Caco-2 (cell line): ENCODE results near the gene RIMOC1. TPM values are rescaled to one million over a fixed set of nuclear protein-coding genes. Genes with fewer than 3 reads are reported as not detected.

Experiments
- BruUV-seq: library from RNA; stranded (reverse); fragments of 400-500 nt; replicated peaks from 2 replicates; lab custom pipeline; 2021; lab: Mats Ljungman, UMichigan
- CTCF ChIA-PET: fragments of 300-600 bp; sonication (Branson Sonifier 250); formaldehyde crosslinking; loops from one replicate; lab custom pipeline; 2022; ENCODE audit warnings: antibody characterized with exemption; lab: Charles Lee
- POLR2A ChIA-PET: fragments of 300-600 bp; sonication (Branson Sonifier 250); formaldehyde crosslinking; loops from one replicate; lab custom pipeline; 2022; ENCODE audit warnings: antibody characterized with exemption; lab: Charles Lee
- DNase-seq, 2 experiments: peaks; one replicate each; pipeline versions ENCODE4 v3.0.0 to v3.0.0-alpha.2; 2020 to 2022
- H3K27me3 ChIP-seq: replicated peaks from 2 replicates; pipeline ENCODE4 v1.6.0; 2011; ENCODE audit warnings: low read length; ENCODE audit not compliant: control insufficient read depth, insufficient read depth
- H3K36me3 ChIP-seq: 2 replicates; pipeline ENCODE4 v1.5.1; 2011; ENCODE audit warnings: low read length; ENCODE audit not compliant: control insufficient read depth, insufficient read depth
- H3K4me1 ChIP-seq: fragments of 250-450 bp; sonication (Bioruptor Pico); 2 replicates; pipeline ENCODE4 v1.5.1; 2020; ENCODE audit warnings: mild to moderate bottlenecking
- H3K4me3 ChIP-seq: 2 replicates; pipeline ENCODE4 v1.5.1; 2011; ENCODE audit warnings: low read depth, mild to moderate bottlenecking, control low read depth, low read length
- H3K9me3 ChIP-seq: fragments of 250-450 bp; sonication (Bioruptor Pico); 2 replicates; pipeline ENCODE4 v1.5.1; 2020; ENCODE audit warnings: mild to moderate bottlenecking, moderate library complexity
- H3K27ac Mint-ChIP-seq: one replicate; pipeline ENCODE4 v1.8.0; 2022; ENCODE audit warnings: mixed read lengths; ENCODE audit not compliant: unreplicated experiment
- H3K27me3 Mint-ChIP-seq: one replicate; pipeline ENCODE4 v1.8.0; 2022; ENCODE audit warnings: mixed read lengths; ENCODE audit not compliant: insufficient read depth, unreplicated experiment
- H3K36me3 Mint-ChIP-seq: one replicate; pipeline ENCODE4 v1.8.0; 2022; ENCODE audit warnings: mild to moderate bottlenecking, mixed read lengths; ENCODE audit not compliant: insufficient read depth, unreplicated experiment
- H3K4me1 Mint-ChIP-seq: one replicate; pipeline ENCODE4 v1.8.0; 2022; ENCODE audit warnings: low read depth, mixed read lengths; ENCODE audit not compliant: unreplicated experiment
- H3K4me3 Mint-ChIP-seq: one replicate; pipeline ENCODE4 v1.8.0; 2022; ENCODE audit warnings: mild to moderate bottlenecking, moderate library complexity, mixed read lengths; ENCODE audit not compliant: unreplicated experiment
- H3K9me3 Mint-ChIP-seq: one replicate; pipeline ENCODE4 v1.8.0; 2022; ENCODE audit warnings: mixed read lengths; ENCODE audit not compliant: unreplicated experiment
- intact Hi-C: fragments of 100-400 bp; cut with micrococcal nuclease; formaldehyde crosslinking; loops from one replicate; pipeline ENCODE4 v1.10.0; 2022; ENCODE audit not compliant: unreplicated experiment
- total RNA-seq: library from RNA; stranded (reverse); gene quantifications from 2 replicates; pipeline ENCODE4 v1.2.3, GENCODE V29; 2022
- TF ChIP-seq, protein P1 (sequence below), 2 experiments: fragments of 200-600 bp in 1 of 2; IDR thresholded peaks; 1 replicate in 1 of 2; 2 replicates in 1 of 2; pipeline versions ENCODE4 v1.5.1 to v1.8.0; 2011 to 2022; ENCODE audit warnings: antibody characterized with exemption in 1 of 2, control low read depth in 1 of 2, inconsistent platforms in 1 of 2, low read depth in 1 of 2, low read length in 1 of 2, mild to moderate bottlenecking in 1 of 2, moderate library complexity in 1 of 2; ENCODE audit not compliant: insufficient read depth in 1 of 2, severe bottlenecking in 1 of 2, unreplicated experiment in 1 of 2

Gene RIMOC1
- total RNA-seq, 1 experiment from 2014 or later: 30.2 TPM

- TF ChIP-seq, protein P1, sequence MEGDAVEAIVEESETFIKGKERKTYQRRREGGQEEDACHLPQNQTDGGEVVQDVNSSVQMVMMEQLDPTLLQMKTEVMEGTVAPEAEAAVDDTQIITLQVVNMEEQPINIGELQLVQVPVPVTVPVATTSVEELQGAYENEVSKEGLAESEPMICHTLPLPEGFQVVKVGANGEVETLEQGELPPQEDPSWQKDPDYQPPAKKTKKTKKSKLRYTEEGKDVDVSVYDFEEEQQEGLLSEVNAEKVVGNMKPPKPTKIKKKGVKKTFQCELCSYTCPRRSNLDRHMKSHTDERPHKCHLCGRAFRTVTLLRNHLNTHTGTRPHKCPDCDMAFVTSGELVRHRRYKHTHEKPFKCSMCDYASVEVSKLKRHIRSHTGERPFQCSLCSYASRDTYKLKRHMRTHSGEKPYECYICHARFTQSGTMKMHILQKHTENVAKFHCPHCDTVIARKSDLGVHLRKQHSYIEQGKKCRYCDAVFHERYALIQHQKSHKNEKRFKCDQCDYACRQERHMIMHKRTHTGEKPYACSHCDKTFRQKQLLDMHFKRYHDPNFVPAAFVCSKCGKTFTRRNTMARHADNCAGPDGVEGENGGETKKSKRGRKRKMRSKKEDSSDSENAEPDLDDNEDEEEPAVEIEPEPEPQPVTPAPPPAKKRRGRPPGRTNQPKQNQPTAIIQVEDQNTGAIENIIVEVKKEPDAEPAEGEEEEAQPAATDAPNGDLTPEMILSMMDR (IDR thresholded peaks at IDR 0.05; ENCODE audit: insufficient read depth in 1 of 2, low read depth in 1 of 2, low read length in 1 of 2, severe bottlenecking in 1 of 2, unreplicated experiment in 1 of 2): no peak
- ChIA-PET CTCF (interaction anchor here (1.0 kb wide), 1 partner anchor 133 kb away, joined by 3 read pairs; no protein-coding TSS in a partner anchor), POLR2A (interaction anchor here (0.5 to 1.7 kb wide), 2 partner anchors 21 to 54 kb away, joined by 3 to 22 read pairs; partner anchors contain the start of gene RIMOC1)
- Mint-ChIP-seq H3K27me3 (no peaks in the 10 kb centered on the region), H3K36me3 (peaks cover 24% of the 10 kb centered on the region), H3K27ac (peak overlapping the region; percentile 92), H3K4me1 (no peaks in the 10 kb centered on the region), H3K4me3 (peak overlapping the region; percentile 87), H3K9me3 (no peaks in the 10 kb centered on the region)
- Histone ChIP-seq H3K4me1 (peaks cover 7% of the 10 kb centered on the region), H3K36me3 (no peaks in the 10 kb centered on the region; the same call in 1 of the 2 replicates), H3K27me3 (no peaks in the 10 kb centered on the region), H3K4me3 (peak overlapping the region; percentile 71), H3K9me3 (no peaks in the 10 kb centered on the region)
- TSS peak; percentile 55 for BruUV-seq
- no peak for DNase-seq
- intact Hi-C loops: loop anchor here (10.0 kb wide), 1 partner anchor 960 kb away; no protein-coding TSS in a partner anchor
Observed at GRCh38 chr5:41924526-41924871, 20.4 kb downstream of the RIMOC1 start.

DNA sequence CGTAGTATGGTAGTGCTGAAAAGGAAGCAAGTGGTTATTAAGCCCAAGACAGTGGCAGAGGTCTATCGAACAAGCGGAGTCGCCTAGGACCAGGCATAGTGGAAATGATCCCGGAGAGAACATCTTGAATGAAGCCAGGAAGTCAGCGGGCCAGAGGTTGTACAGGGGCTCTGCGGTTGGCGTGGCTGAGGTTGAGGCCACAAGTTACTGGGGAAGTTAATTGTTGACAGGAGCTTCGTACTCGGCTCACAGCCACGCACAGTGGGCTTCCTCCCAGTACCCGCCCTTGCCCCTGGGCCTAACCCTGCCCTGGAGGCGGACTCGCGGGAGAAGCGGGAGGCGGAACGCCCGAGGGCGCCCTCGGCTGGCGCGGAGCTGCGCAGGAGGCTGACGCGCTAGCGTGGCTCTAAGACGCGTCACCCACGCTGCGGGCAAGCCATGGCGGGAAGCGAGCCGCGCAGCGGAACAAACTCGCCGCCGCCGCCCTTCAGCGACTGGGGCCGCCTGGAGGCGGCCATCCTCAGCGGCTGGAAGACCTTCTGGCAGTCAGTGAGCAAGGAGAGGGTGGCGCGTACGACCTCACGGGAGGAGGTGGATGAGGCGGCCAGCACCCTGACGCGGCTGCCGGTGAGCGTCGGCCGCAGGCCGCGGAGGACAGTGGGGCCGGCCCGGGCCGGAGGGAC, 20.9 kb downstream of the RIMOC1 start, which contains the start of gene FBXO4:
FBXO4 (plus strand) TSS at position 410 of the 683 bp plus-strand sequence; CDS start at position 439, 29 bp downstream.
- H3K27ac Mint-ChIP-seq: peak within 1 kb of the TSS; percentile 92
- H3K27me3 Mint-ChIP-seq: no peaks in the 10 kb centered on the region
- POLR2A ChIA-PET: interaction anchor here (0.5 to 1.7 kb wide), 2 partner anchors 21 to 54 kb away, joined by 3 to 22 read pairs; partner anchors contain the start of gene RIMOC1
- TF ChIP-seq, protein P1 (IDR thresholded peaks at IDR 0.05; ENCODE audit: insufficient read depth in 1 of 2, low read depth in 1 of 2, low read length in 1 of 2, severe bottlenecking in 1 of 2, unreplicated experiment in 1 of 2): peak; percentile 36 to 81
- Histone ChIP-seq H3K4me1 (peaks cover 7% of the 10 kb centered on the region), H3K4me3 (peak within 1 kb of the TSS; percentile 71), H3K27me3 (no peaks in the 10 kb centered on the region), H3K9me3 (no peaks in the 10 kb centered on the region), H3K36me3 (no peaks in the 10 kb centered on the region; the same call in 1 of the 2 replicates)
- BruUV-seq: no TSS peak
- intact Hi-C loops: loop anchor here (1.0 to 10.0 kb wide), 4 partner anchors 21 to 960 kb away; partner anchors contain the start of genes OXCT1 and RIMOC1
- peaks cover 19% of the 10 kb centered on the region for H3K36me3 Mint-ChIP-seq
- peak; percentile 87 for DNase-seq
- H3K4me1 Mint-ChIP-seq: no peaks in the 10 kb centered on the region
- CTCF ChIA-PET: interaction anchor here (0.6 to 1.0 kb wide), 3 partner anchors 21 to 1175 kb away, joined by 3 to 6 read pairs (median 3); partner anchors contain the start of gene RIMOC1
- no peaks in the 10 kb centered on the region for H3K9me3 Mint-ChIP-seq
- peak within 1 kb of the TSS; percentile 87 for H3K4me3 Mint-ChIP-seq

DNA sequence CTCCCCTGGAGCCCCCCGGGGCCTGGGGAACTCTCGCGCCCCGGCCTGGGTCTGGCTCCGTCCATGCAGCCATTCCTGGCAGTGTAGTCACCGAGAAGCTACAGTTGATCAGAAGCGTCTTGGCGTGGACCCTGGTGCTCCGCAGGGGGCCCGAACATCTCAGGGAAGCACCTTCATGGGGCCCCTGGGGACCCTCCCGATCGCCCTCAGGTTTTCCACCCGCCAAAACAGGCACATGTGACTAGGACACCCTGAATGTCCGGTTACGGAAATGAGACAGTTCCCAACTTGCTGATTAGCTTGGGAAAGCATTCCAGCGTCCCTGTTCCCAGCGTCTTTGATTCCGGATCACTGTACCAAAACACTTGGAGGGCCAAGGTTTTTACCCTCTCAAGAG, 21.4 kb downstream of the RIMOC1 start:
- H3K36me3 Mint-ChIP-seq: peaks cover 15% of the 10 kb centered on the region
- Histone ChIP-seq H3K4me3 (peak overlapping the region; percentile 71), H3K27me3 (no peaks in the 10 kb centered on the region), H3K36me3 (no peaks in the 10 kb centered on the region), H3K9me3 (no peaks in the 10 kb centered on the region), H3K4me1 (peaks cover 7% of the 10 kb centered on the region)
- H3K9me3 Mint-ChIP-seq: no peaks in the 10 kb centered on the region
- no peaks in the 10 kb centered on the region for H3K4me1 Mint-ChIP-seq
- H3K4me3 Mint-ChIP-seq: peak overlapping the region; percentile 87
- ChIA-PET CTCF (interaction anchor here (0.6 to 1.0 kb wide), 3 partner anchors 22 to 1176 kb away, joined by 3 to 6 read pairs (median 3); partner anchors contain the start of gene RIMOC1), POLR2A (interaction anchor here (1.7 kb wide), 1 partner anchor 22 kb away, joined by 22 read pairs; the partner anchor contains the start of gene RIMOC1)
- no TSS peak for BruUV-seq
- H3K27me3 Mint-ChIP-seq: no peaks in the 10 kb centered on the region
- peak; percentile 42 to 43 for DNase-seq
- intact Hi-C loops: loop anchor here (1.0 to 10.0 kb wide), 4 partner anchors 21 to 959 kb away; partner anchors contain the start of genes OXCT1 and RIMOC1
- peak overlapping the region; percentile 92 for H3K27ac Mint-ChIP-seq
- TF ChIP-seq, protein P1 (IDR thresholded peaks at IDR 0.05; ENCODE audit: insufficient read depth in 1 of 2, low read depth in 1 of 2, low read length in 1 of 2, severe bottlenecking in 1 of 2, unreplicated experiment in 1 of 2): no peak
